NB4 (cell line): ENCODE measurements around the gene LIN28B.
A peak's percentile ranks its signal among the peaks of the same experiment; 100 is the strongest.
"Not testable (repeated sequence)": the region's sequence is repeated elsewhere in the genome, so short reads cannot be mapped to it uniquely, and the experiment has no call there.

ENCODE experiments used
- DNase-seq: peaks from one replicate; pipeline ENCODE4 v3.0.0; 2010; ENCODE audit warnings: low read depth
- H3K4me3 ChIP-seq: one replicate; pipeline ENCODE4 v1.5.1; 2011; ENCODE audit warnings: mild to moderate bottlenecking, low read depth, low read length, moderate library complexity
- CTCF ChIP-seq: IDR thresholded peaks from one replicate; pipeline ENCODE4 v1.5.1; 2012; ENCODE audit warnings: low read depth, low read length
- MYC ChIP-seq: IDR thresholded peaks from 2 replicates; pipeline ENCODE4 v1.6.1; 2011; ENCODE audit warnings: low read depth, low read length
- POLR2A ChIP-seq: IDR thresholded peaks from 2 replicates; pipeline ENCODE4 v1.6.1; 2011; ENCODE audit warnings: mild to moderate bottlenecking; ENCODE audit not compliant: insufficient read length; ENCODE audit errors: extremely low read depth
- TF ChIP-seq, protein P1 (sequence below): IDR thresholded peaks from 2 replicates; pipeline ENCODE4 v1.6.1; 2011; ENCODE audit warnings: low read depth, low read length

The LIN28B gene

GRCh38 chr6:105080279-105080678 is 123.4 kb downstream of the LIN28B start:
- TF ChIP-seq, protein P1, sequence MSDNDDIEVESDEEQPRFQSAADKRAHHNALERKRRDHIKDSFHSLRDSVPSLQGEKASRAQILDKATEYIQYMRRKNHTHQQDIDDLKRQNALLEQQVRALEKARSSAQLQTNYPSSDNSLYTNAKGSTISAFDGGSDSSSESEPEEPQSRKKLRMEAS: no peak
- TF ChIP-seq MYC (no peak), POLR2A (no peak), CTCF (no peak)
- DNase-seq: peak; percentile 50
- no peak overlapping the region for H3K4me3 ChIP-seq

DNA sequence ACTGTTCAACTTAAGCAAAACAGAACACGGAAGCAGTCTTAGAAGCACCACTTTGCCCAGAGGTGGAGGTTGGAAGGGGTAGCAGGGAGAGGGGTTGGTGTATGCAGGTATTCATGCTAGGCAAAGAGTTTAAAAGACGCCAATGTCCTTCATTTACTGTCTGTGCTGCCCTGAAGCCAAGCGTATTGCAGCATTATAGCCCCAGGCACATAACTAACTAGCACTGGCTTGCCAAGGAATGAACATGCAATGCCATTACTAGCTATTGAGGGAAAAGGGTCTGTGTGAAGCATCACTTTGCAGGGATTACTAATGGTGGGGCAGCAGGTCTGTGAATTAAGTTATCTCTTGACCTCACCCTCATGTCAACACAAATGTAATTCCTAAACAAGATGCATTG is 124.8 kb downstream of the LIN28B start:
- not testable (repeated sequence) for H3K4me3 ChIP-seq, DNase-seq

DNA sequence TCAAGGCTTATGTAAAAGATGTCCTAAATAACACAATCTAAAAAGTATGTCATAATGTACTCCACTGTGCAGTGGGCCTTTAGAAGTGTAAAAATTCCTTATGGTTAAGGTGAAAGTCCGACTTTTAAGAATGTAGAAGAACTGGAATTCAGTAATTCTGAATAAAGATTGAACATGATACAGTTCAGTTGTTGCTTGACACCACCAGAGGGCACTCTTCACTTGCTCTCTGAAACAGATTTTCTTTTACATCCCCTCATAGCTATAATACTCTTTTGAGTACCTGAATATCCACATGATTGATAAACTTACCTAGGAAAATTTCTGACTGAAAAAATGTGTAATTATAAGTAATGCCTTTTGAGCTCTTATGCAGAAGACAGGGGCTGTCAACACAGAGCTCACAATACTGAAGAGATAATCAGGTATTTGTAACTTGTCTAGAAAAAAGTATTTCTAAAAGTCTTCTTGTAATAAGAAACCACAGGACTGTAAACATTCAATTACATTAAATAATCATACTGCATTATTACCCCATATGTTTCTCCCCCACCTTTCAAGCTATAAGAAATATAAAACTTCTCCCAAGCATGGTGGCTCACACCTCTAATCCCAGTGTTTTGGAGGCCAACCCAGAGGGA is 130.8 kb downstream of the LIN28B start:
- TF ChIP-seq CTCF (peak; percentile 75), POLR2A (no peak)
- H3K4me3 ChIP-seq: no peak overlapping the region
- peak; percentile 71 for DNase-seq

DNA sequence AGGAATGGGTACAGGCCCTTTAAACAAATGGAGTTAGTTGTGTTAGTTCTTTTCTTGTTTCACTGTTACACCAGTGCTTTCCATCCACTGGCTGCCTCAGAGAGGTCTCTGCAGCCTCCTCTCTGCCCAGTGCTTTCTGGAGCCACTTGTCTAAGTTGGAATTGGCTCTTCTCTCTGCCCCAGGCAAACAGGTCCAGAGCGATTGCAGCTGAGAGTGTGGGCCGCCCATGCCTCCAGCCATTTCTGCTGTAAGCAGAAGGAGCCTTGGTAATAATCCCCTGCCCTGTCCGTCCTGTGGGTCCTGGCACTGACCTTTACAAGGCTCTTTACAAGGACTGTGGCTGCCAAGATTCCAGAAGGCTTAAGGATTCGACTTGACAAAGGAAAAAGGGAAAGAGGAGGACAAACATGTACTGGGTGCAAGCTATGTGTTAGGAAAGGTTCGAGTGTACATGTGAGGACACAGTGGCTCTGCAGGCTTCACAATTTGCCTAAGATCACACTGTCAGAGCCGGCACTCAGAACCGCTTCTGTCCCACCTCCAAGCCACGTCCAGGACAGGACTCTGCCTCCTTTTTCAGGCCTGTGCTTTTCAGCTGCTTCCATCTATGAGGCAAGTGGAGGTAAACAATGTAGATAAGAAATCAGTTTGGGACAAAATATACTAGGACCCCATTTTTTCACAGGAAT is 134.4 kb downstream of the LIN28B start:
- no peak for DNase-seq
- no peak overlapping the region for H3K4me3 ChIP-seq
- TF ChIP-seq, protein P1: no peak
- TF ChIP-seq CTCF (no peak), MYC (no peak), POLR2A (no peak)

GRCh38 chr6:105094133-105094640 is 137.3 kb downstream of the LIN28B start:
- TF ChIP-seq MYC (no peak), POLR2A (no peak), CTCF (no peak)
- TF ChIP-seq, protein P1: no peak
- DNase-seq: no peak
- H3K4me3 ChIP-seq: no peak overlapping the region

- H3K4me3 ChIP-seq: no peak overlapping the region
- no peak for DNase-seq
- no peak for TF ChIP-seq MYC
- no peak for TF ChIP-seq POLR2A
- no peak for TF ChIP-seq CTCF
- TF ChIP-seq, protein P1: no peak
Observed at GRCh38 chr6:105095139-105095538, 138.2 kb downstream of the LIN28B start.
